Endothelial cell of umbilical vein (primary cell): ENCODE measurements around the gene SRRM5. TPM values are rescaled to one million over a fixed set of nuclear protein-coding genes. Genes with fewer than 3 reads are reported as not detected.

ENCODE experiments used
- BruUV-seq: library from RNA; stranded (reverse); fragments of 400-500 nt; replicated peaks from 2 replicates; lab custom pipeline; 2021; lab: Mats Ljungman, UMichigan
- CTCF ChIA-PET: fragments of 300-600, 350-600 bp; sonication (Branson Sonifier 250); formaldehyde crosslinking; loops from one replicate; lab custom pipeline; 2021; ENCODE audit warnings: antibody characterized with exemption, inconsistent platforms; lab: Charles Lee
- POLR2A ChIA-PET: fragments of 300-600, 350-600 bp; sonication (Branson Sonifier 250); formaldehyde crosslinking; loops from one replicate; lab custom pipeline; 2021; ENCODE audit warnings: antibody characterized with exemption, inconsistent platforms; lab: Charles Lee
- DNase-seq: peaks from one replicate; pipeline ENCODE4 v3.0.0-alpha.2; 2011; ENCODE audit warnings: low read depth, low spot score
- FAIRE-seq: peaks from 2 replicates; lab custom pipeline; 2011; peaks lifted over from hg19 to GRCh38; lab: Jason Lieb, UNC
- H2AFZ ChIP-seq: 2 replicates; pipeline ENCODE4 v1.6.0; 2012; ENCODE audit warnings: low read depth, low read length, control low read depth, inconsistent platforms
- H3K27ac ChIP-seq: 2 replicates; pipeline ENCODE4 v1.5.1; 2011; ENCODE audit warnings: low read depth, mild to moderate bottlenecking, control low read depth, low read length, moderate library complexity; ENCODE audit not compliant: insufficient read depth
- H3K27me3 ChIP-seq, 2 experiments: 2 replicates each; pipeline versions ENCODE4 v1.6.0 to v1.6.1; 2011; ENCODE audit warnings: low read length in 2 of 2, mixed read lengths in 1 of 2; ENCODE audit not compliant: control insufficient read depth in 2 of 2, insufficient read depth in 2 of 2
- H3K36me3 ChIP-seq, 2 experiments: 2 replicates in 1 of 2; 3 replicates in 1 of 2; pipeline ENCODE4 v1.5.1; 2011; ENCODE audit warnings: low read length in 2 of 2, mild to moderate bottlenecking in 1 of 2, moderate library complexity in 1 of 2; ENCODE audit not compliant: control insufficient read depth in 2 of 2, insufficient read depth in 2 of 2; ENCODE audit errors: extremely low read depth in 1 of 2
- H3K4me1 ChIP-seq: 3 replicates; pipeline ENCODE4 v1.5.1; 2011; ENCODE audit warnings: mild to moderate bottlenecking, low read length; ENCODE audit not compliant: control insufficient read depth, insufficient read depth; ENCODE audit errors: extremely low read depth
- H3K4me2 ChIP-seq: 2 replicates; pipeline ENCODE4 v1.6.1; 2011; ENCODE audit warnings: low read length, control low read depth, mixed read lengths; ENCODE audit not compliant: insufficient read depth
- H3K4me3 ChIP-seq, 3 experiments: fragments of 200-600 bp in 1 of 3; sonication (generic), shearing (Covaris generic) in 1 of 3; replicated peaks in 1 of 3; 2 replicates each; pipeline ENCODE4 v1.5.1; 2011 to 2016; ENCODE audit warnings: control low read depth in 3 of 3, low read length in 3 of 3, mild to moderate bottlenecking in 2 of 3, inconsistent platforms in 1 of 3, low read depth in 1 of 3, moderate library complexity in 1 of 3; ENCODE audit not compliant: insufficient read depth in 1 of 3
- H3K79me2 ChIP-seq: 2 replicates; pipeline ENCODE4 v1.6.0; 2012; ENCODE audit warnings: low read length, inconsistent platforms; ENCODE audit not compliant: control insufficient read depth, insufficient read depth
- H3K9ac ChIP-seq: replicated peaks from 2 replicates; pipeline ENCODE3; 2011; ENCODE audit warnings: low read length, control low read depth; ENCODE audit not compliant: insufficient read depth; ENCODE audit errors: extremely low read depth
- H3K9me1 ChIP-seq: replicated peaks from 3 replicates; pipeline ENCODE4 v1.6.0; 2011; ENCODE audit warnings: mild to moderate bottlenecking, low read length; ENCODE audit not compliant: control insufficient read depth, insufficient read depth; ENCODE audit errors: extremely low read depth
- H3K9me3 ChIP-seq: replicated peaks from 2 replicates; pipeline ENCODE4 v1.5.1; 2012; ENCODE audit warnings: low read length, inconsistent platforms; ENCODE audit not compliant: control insufficient read depth, insufficient read depth
- H4K20me1 ChIP-seq: replicated peaks from 2 replicates; pipeline ENCODE3; 2011; ENCODE audit warnings: mild to moderate bottlenecking, low read length; ENCODE audit not compliant: control insufficient read depth, insufficient read depth; ENCODE audit errors: extremely low read depth
- CTCF ChIP-seq, 2 donors: IDR thresholded peaks; 1 replicate in 1 of 2; 2 replicates in 1 of 2; pipeline ENCODE4 v1.5.1; 2011; ENCODE audit warnings: low read length in 2 of 2, mild to moderate bottlenecking in 2 of 2, moderate library complexity in 2 of 2, control low read depth in 1 of 2, inconsistent platforms in 1 of 2, low read depth in 1 of 2; ENCODE audit not compliant: insufficient read depth in 1 of 2; ENCODE audit errors: extremely low read depth in 1 of 2
- EZH2 ChIP-seq: IDR thresholded peaks from 2 replicates; pipeline ENCODE4 v1.6.1; 2012; ENCODE audit warnings: borderline replicate concordance, low read depth, mild to moderate bottlenecking, moderate library complexity, low read length, inconsistent platforms; ENCODE audit not compliant: severe bottlenecking
- FOS ChIP-seq: IDR thresholded peaks from 2 replicates; pipeline ENCODE4 v1.6.1; 2011; ENCODE audit warnings: mild to moderate bottlenecking, low read length, moderate library complexity, borderline replicate concordance; ENCODE audit not compliant: insufficient read depth
- GATA2 ChIP-seq: IDR thresholded peaks from 2 replicates; pipeline ENCODE4 v1.7.0; 2011; ENCODE audit warnings: low read depth, mild to moderate bottlenecking, moderate library complexity, mixed read lengths, low read length; ENCODE audit not compliant: insufficient read length, insufficient read depth
- JUN ChIP-seq: IDR thresholded peaks from 2 replicates; pipeline ENCODE4 v1.6.1; 2011; ENCODE audit warnings: borderline replicate concordance, low read depth; ENCODE audit not compliant: insufficient read length, insufficient read depth
- MAX ChIP-seq: IDR thresholded peaks from 2 replicates; pipeline ENCODE4 v1.6.1; 2011; ENCODE audit not compliant: insufficient read depth, insufficient read length
- MYC ChIP-seq: IDR thresholded peaks from one replicate; pipeline ENCODE4 v1.6.1; 2011; ENCODE audit warnings: mild to moderate bottlenecking, low read depth, low read length
- POLR2A ChIP-seq: IDR thresholded peaks from 2 replicates; pipeline ENCODE4 v1.6.1; 2012; ENCODE audit warnings: low read depth, mild to moderate bottlenecking, control low read depth, low read length
- POLR2AphosphoS5 ChIP-seq: IDR thresholded peaks from 2 replicates; pipeline ENCODE4 v1.6.1; 2012; ENCODE audit warnings: low read depth, mild to moderate bottlenecking, control low read depth, low read length, moderate library complexity; ENCODE audit not compliant: insufficient read depth
- dilution Hi-C: fragments of 300-500 bp; cut with MboI; formaldehyde crosslinking; loops from one replicate; pipeline ENCODE4 v1.15.0; 2019; ENCODE audit warnings: low sequenced_read_pairs; ENCODE audit not compliant: extremely low pct_ligation_motif_present
- intact Hi-C: fragments of 100-400 bp; cut with micrococcal nuclease; formaldehyde crosslinking; loops from one replicate; pipeline ENCODE4 v1.10.0; 2022
- polyA plus RNA-seq, 4 experiments: library from polyadenylated mRNA; depleted of rRNA in 3 of 4; stranded (reverse) in 3 of 4; unstranded in 1 of 4; fragments of >200 nt; gene quantifications; 2 replicates each; pipeline versions ENCODE4 v1.2.1 to v1.2.3, GENCODE V29; 2011 to 2012; ENCODE audit warnings: missing spikeins in 1 of 4
- total RNA-seq: library from RNA; stranded (reverse); gene quantifications from 2 replicates; pipeline ENCODE4 v1.2.3, GENCODE V29; 2021

Gene SRRM5
- total and polyA plus RNA-seq, 2 donors (not counting 3 experiments of a cell fraction or from before 2014, with no cell fraction given), result 0.17 to 0.27 TPM

DNA sequence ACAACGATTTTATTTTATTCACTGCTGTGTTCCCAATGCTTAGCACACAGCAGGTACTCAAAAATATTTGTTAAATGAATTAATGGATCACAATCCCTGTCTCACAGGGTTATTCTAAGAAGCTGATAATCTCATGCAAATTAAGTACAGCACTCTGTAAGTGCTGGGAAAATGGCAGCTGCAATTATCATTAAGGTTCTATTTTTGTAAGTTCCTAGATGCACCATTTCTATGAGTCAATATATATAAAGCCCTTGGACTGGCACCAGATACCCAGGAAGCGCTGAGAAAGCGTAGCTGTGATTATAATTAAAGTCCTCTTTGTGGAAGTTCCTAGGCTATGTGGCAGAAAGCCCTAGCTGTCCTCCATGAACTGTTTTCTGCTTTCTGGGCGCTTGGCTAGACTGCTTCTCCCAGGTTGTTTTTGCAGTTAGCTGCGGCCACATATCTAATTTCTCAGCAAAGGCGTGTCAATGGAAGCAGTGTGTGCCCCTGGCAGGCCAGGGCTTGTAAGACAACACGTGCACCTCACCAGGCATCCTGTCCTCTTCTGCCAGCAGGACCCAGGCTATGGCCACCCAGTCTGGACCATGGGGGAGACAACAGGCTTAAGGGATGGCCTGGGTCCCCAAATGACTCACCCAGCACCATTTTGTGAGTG, 5.2 kb upstream of the SRRM5 start:
- Histone ChIP-seq H3K9ac (no peak overlapping the region), H3K27me3 (no peaks in the 10 kb centered on the region), H3K27ac (no peak overlapping the region), H3K79me2 (peaks cover under 1% of the 10 kb centered on the region), H3K9me3 (no peaks in the 10 kb centered on the region), H3K4me2 (no peak overlapping the region), H4K20me1 (no peaks in the 10 kb centered on the region), H3K4me1 (no peaks in the 10 kb centered on the region), H3K9me1 (no peaks in the 10 kb centered on the region), H3K4me3 (no peak overlapping the region), H3K36me3 (peaks cover 0 to 15% of the 10 kb centered on the region in 2 experiments), H2AFZ (no peak overlapping the region)
- no peak for TF ChIP-seq EZH2
- TF ChIP-seq MYC, result no peak
- TF ChIP-seq CTCF (IDR thresholded peaks at IDR 0.05; ENCODE audit: extremely low read depth in 1 of 2, insufficient read depth in 1 of 2, low read depth in 1 of 2, low read length in 2 of 2), result no peak
- no peak for TF ChIP-seq GATA2
- no peak for TF ChIP-seq POLR2A
- TF ChIP-seq JUN, result no peak
- TF ChIP-seq FOS, result no peak
- no peak for TF ChIP-seq POLR2AphosphoS5
- TF ChIP-seq MAX, result no peak
- BruUV-seq, result no TSS peak
- CTCF ChIA-PET, result interaction anchor here (1.5 kb wide), 1 partner anchor 12 kb away, joined by 4 read pairs; no protein-coding TSS in a partner anchor
- dilution Hi-C loops, result no loop called here
- FAIRE-seq (no peak), DNase-seq (no peak)
- intact Hi-C loops, result no loop called here
- POLR2A ChIA-PET, result no interaction called here
